HepG2 (cell line): Measurements from ENCODE around the gene BIRC7. TPM values are rescaled to one million over a fixed set of nuclear protein-coding genes. Genes with fewer than 3 reads are reported as not detected.

Source experiments
- ARID5B ChIP-seq: IDR thresholded peaks from 2 replicates; pipeline ENCODE4 v1.4.0; 2020; ENCODE audit warnings: mild to moderate bottlenecking, missing genetic modification reagents
- CBX1 ChIP-seq: IDR thresholded peaks from one replicate; pipeline ENCODE4 v1.6.1; 2016; ENCODE audit warnings: antibody characterized with exemption, low read depth
- MAFG ChIP-seq: sonication (generic); formaldehyde crosslinking; IDR thresholded peaks from 2 replicates; pipeline ENCODE4 v1.5.1; 2020; ENCODE audit warnings: mild to moderate bottlenecking, missing genetic modification reagents
- MEF2D ChIP-seq: sonication (generic); formaldehyde crosslinking; IDR thresholded peaks from 2 replicates; pipeline ENCODE4 v1.5.1; 2020; ENCODE audit warnings: mild to moderate bottlenecking, missing genetic modification reagents
- MIXL1 ChIP-seq: IDR thresholded peaks from 2 replicates; pipeline ENCODE4 v1.6.1; 2016
- MTA3 ChIP-seq: sonication (generic); formaldehyde crosslinking; IDR thresholded peaks from 2 replicates; pipeline ENCODE4 v1.4.0; 2020; ENCODE audit warnings: missing genetic modification reagents
- MYPOP ChIP-seq: sonication (generic); formaldehyde crosslinking; IDR thresholded peaks from 2 replicates; pipeline ENCODE4 v1.8.1; 2023; ENCODE audit warnings: mild to moderate bottlenecking, moderate library complexity, missing genetic modification reagents
- NONO ChIP-seq, 2 experiments: fragments of 450-650 bp in 1 of 2; sonication (generic) in 1 of 2; formaldehyde crosslinking in 1 of 2; IDR thresholded peaks in 1 of 2; conservative IDR thresholded peaks in 1 of 2; 2 replicates each; pipeline versions ENCODE4 v1.6.1 to v1.8.0; 2017 to 2022; ENCODE audit warnings: mild to moderate bottlenecking in 1 of 2, missing genetic modification reagents in 1 of 2, moderate library complexity in 1 of 2
- PHF8 ChIP-seq: sonication (generic); formaldehyde crosslinking; IDR thresholded peaks from 2 replicates; pipeline ENCODE4 v1.5.0; 2020; ENCODE audit warnings: missing genetic modification reagents
- PREB ChIP-seq: sonication (generic); formaldehyde crosslinking; IDR thresholded peaks from 2 replicates; pipeline ENCODE4 v1.4.0; 2020; ENCODE audit warnings: missing genetic modification reagents
- SCMH1 ChIP-seq: sonication (generic); formaldehyde crosslinking; IDR thresholded peaks from 2 replicates; pipeline ENCODE4 v1.9.0; 2021; ENCODE audit warnings: missing genetic modification reagents, mild to moderate bottlenecking, borderline replicate concordance
- SMAD3 ChIP-seq: sonication (generic); formaldehyde crosslinking; IDR thresholded peaks from 2 replicates; pipeline ENCODE4 v1.4.0; 2020; ENCODE audit warnings: missing genetic modification reagents
- SP4 ChIP-seq: sonication (generic); formaldehyde crosslinking; IDR thresholded peaks from 2 replicates; pipeline ENCODE4 v1.8.1; 2023; ENCODE audit warnings: mild to moderate bottlenecking, missing genetic modification reagents
- SYNCRIP ChIP-seq: fragments of 200-400 bp; formaldehyde crosslinking; IDR thresholded peaks from 2 replicates; pipeline ENCODE4 v1.6.1; 2018; ENCODE audit warnings: mild to moderate bottlenecking, low read depth, low read length; ENCODE audit not compliant: insufficient read depth
- TRIM22 ChIP-seq: fragments of 450-650 bp; IDR thresholded peaks from 2 replicates; pipeline ENCODE4 v1.6.1; 2017
- ZFP37 ChIP-seq: sonication (generic); formaldehyde crosslinking; IDR thresholded peaks from 2 replicates; pipeline ENCODE4 v1.4.0; 2020; ENCODE audit warnings: missing genetic modification reagents, borderline replicate concordance
- ZNF331 ChIP-seq: sonication (generic); formaldehyde crosslinking; IDR thresholded peaks from 2 replicates; pipeline ENCODE4 v1.4.0; 2020; ENCODE audit warnings: missing genetic modification reagents
- ZNF343 ChIP-seq: sonication (generic); formaldehyde crosslinking; IDR thresholded peaks from 2 replicates; pipeline ENCODE4 v1.4.0; 2020; ENCODE audit warnings: mild to moderate bottlenecking, missing genetic modification reagents
- ZNF652 ChIP-seq: IDR thresholded peaks from 2 replicates; pipeline ENCODE4 v1.6.1; 2016; ENCODE audit warnings: low read depth, borderline replicate concordance
- polyA plus RNA-seq, 8 experiments: library from polyadenylated mRNA; depleted of rRNA in 3 of 8; stranded (reverse) in 7 of 8; unstranded in 1 of 8; fragments of >200 nt; fragmentation: Illumina TruSeq in 4 of 8; extraction: Trizol in 4 of 8; gene quantifications; 2 replicates each; pipeline versions ENCODE4 v1.2.1 to v1.2.3, GENCODE V29; 2011 to 2016; ENCODE audit warnings: low read depth in 4 of 8, missing spikeins in 1 of 8, mixed read lengths in 1 of 8; ENCODE audit not compliant: insufficient read depth in 1 of 8
- total RNA-seq, 5 experiments: library from RNA; depleted of rRNA; stranded (reverse); fragments of >200 nt; fragmentation: Illumina TruSeq; extraction: Trizol; gene quantifications; 2 replicates each; pipeline ENCODE4 v1.2.3, GENCODE V29; 2016; ENCODE audit warnings: low read depth in 1 of 5
- TF ChIP-seq, protein P1 (sequence below): sonication (generic); formaldehyde crosslinking; IDR thresholded peaks from 2 replicates; pipeline ENCODE4 v1.4.0; 2020; ENCODE audit warnings: missing genetic modification reagents

The BIRC7 gene
- total and polyA plus RNA-seq, 2 of the 13 experiments (the other 11 are each of a cell fraction or from before 2014, with no cell fraction given), result 0.27 to 5.1 TPM

DNA sequence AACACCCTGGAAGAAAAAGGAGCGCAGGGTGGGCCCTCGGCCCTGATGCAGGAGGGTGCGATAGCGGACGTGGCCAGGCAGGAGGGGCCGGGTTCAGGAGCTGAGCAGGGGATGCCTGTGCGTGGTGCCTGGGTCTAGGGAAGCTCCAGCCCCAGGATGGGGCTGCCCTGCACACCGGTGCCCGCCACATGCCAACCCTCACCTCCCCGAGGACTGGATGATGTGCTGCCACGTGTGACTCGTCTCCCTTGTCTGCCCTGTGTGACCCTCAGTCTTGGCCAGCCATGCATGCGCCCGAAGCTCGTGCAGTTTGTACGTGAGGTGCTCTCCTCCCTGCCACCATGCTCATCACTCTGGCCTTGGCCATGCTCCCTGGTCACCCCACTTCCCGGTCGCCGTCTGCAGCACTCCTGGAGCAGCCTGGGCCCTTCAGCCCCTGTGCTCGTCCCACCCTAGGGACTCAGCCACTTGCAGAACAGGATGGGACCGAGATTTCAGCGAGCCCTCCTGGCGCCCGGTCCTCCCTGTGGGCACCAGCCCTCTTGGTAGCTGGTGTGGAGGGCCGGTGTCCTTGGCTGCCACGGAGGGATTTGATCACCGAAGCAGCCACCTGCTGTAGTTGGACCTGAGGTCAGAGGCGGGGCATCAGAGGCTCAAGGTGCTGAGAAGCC is 53.0 kb downstream of the BIRC7 start (continued):
- TF ChIP-seq, protein P1, sequence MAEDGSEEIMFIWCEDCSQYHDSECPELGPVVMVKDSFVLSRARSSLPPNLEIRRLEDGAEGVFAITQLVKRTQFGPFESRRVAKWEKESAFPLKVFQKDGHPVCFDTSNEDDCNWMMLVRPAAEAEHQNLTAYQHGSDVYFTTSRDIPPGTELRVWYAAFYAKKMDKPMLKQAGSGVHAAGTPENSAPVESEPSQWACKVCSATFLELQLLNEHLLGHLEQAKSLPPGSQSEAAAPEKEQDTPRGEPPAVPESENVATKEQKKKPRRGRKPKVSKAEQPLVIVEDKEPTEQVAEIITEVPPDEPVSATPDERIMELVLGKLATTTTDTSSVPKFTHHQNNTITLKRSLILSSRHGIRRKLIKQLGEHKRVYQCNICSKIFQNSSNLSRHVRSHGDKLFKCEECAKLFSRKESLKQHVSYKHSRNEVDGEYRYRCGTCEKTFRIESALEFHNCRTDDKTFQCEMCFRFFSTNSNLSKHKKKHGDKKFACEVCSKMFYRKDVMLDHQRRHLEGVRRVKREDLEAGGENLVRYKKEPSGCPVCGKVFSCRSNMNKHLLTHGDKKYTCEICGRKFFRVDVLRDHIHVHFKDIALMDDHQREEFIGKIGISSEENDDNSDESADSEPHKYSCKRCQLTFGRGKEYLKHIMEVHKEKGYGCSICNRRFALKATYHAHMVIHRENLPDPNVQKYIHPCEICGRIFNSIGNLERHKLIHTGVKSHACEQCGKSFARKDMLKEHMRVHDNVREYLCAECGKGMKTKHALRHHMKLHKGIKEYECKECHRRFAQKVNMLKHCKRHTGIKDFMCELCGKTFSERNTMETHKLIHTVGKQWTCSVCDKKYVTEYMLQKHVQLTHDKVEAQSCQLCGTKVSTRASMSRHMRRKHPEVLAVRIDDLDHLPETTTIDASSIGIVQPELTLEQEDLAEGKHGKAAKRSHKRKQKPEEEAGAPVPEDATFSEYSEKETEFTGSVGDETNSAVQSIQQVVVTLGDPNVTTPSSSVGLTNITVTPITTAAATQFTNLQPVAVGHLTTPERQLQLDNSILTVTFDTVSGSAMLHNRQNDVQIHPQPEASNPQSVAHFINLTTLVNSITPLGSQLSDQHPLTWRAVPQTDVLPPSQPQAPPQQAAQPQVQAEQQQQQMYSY (CRISPR knock-in tag), result no peak
- no peak for TF ChIP-seq MYPOP (CRISPR knock-in tag)
- no peak for TF ChIP-seq SYNCRIP
- TF ChIP-seq SMAD3, result no peak
- no peak for TF ChIP-seq PHF8 (CRISPR knock-in tag)
- no peak for TF ChIP-seq MIXL1
- TF ChIP-seq ZNF652, result no peak
- TF ChIP-seq ZNF331 (CRISPR knock-in tag), result no peak
- TF ChIP-seq SP4 (CRISPR knock-in tag), result no peak
- TF ChIP-seq MTA3, result no peak
- no peak for TF ChIP-seq NONO (IDR thresholded peaks at IDR 0.05)
- TF ChIP-seq NONO (CRISPR knock-in tag; conservative IDR thresholded peaks at IDR 0.05), result 0 out of 2 replicates have a peak, but pooled peaks have one; percentile 22
- TF ChIP-seq MEF2D (CRISPR knock-in tag), result no peak
- TF ChIP-seq TRIM22, result no peak
- TF ChIP-seq CBX1, result no peak
- no peak for TF ChIP-seq PREB (CRISPR knock-in tag)
- no peak for TF ChIP-seq MAFG (CRISPR knock-in tag)
- TF ChIP-seq SCMH1 (CRISPR knock-in tag), result no peak
- no peak for TF ChIP-seq ZNF343 (CRISPR knock-in tag)
- TF ChIP-seq ZFP37, result no peak
- TF ChIP-seq ARID5B (CRISPR knock-in tag), result no peak
